HepG2 (cell line): Measurements from ENCODE around the gene C10orf143. TPM values are rescaled to one million over a fixed set of nuclear protein-coding genes. Genes with fewer than 3 reads are reported as not detected.

Source experiments
- ATF2 ChIP-seq: sonication (generic); formaldehyde crosslinking; IDR thresholded peaks from 2 replicates; pipeline ENCODE4 v1.4.0; 2020; ENCODE audit warnings: missing genetic modification reagents
- ATF6 ChIP-seq: sonication (generic); formaldehyde crosslinking; conservative IDR thresholded peaks from 2 replicates; pipeline ENCODE4 v1.4.0; 2020; ENCODE audit warnings: missing genetic modification reagents
- FOXM1 ChIP-seq: sonication (generic); formaldehyde crosslinking; IDR thresholded peaks from 2 replicates; pipeline ENCODE4 v1.5.0; 2020; ENCODE audit warnings: missing genetic modification reagents
- GTF2F1 ChIP-seq: fragments of 150-350 bp; IDR thresholded peaks from 2 replicates; pipeline ENCODE4 v1.6.1; 2014; ENCODE audit warnings: low read length
- JDP2 ChIP-seq: sonication (generic); formaldehyde crosslinking; IDR thresholded peaks from 2 replicates; pipeline ENCODE4 v1.8.1; 2022; ENCODE audit warnings: missing genetic modification reagents, borderline replicate concordance
- MBNL3 ChIP-seq: fragments of 250-450 bp; sonication (Bioruptor Pico); conservative IDR thresholded peaks from 2 replicates; pipeline ENCODE4 v1.8.0; 2022; ENCODE audit warnings: mild to moderate bottlenecking, inconsistent platforms
- NONO ChIP-seq, 2 experiments: fragments of 450-650 bp in 1 of 2; sonication (generic) in 1 of 2; formaldehyde crosslinking in 1 of 2; IDR thresholded peaks in 1 of 2; conservative IDR thresholded peaks in 1 of 2; 2 replicates each; pipeline versions ENCODE4 v1.6.1 to v1.8.0; 2017 to 2022; ENCODE audit warnings: mild to moderate bottlenecking in 1 of 2, missing genetic modification reagents in 1 of 2, moderate library complexity in 1 of 2
- POLR2AphosphoS5 ChIP-seq: IDR thresholded peaks from 2 replicates; pipeline ENCODE4 v1.6.1; 2012; ENCODE audit warnings: low read depth, low read length
- RAD51 ChIP-seq: fragments of 450-650 bp; IDR thresholded peaks from 2 replicates; pipeline ENCODE4 v1.6.1; 2016; ENCODE audit warnings: borderline replicate concordance
- RBAK ChIP-seq: sonication (generic); formaldehyde crosslinking; IDR thresholded peaks from 2 replicates; pipeline ENCODE4 v1.5.1; 2020; ENCODE audit warnings: mild to moderate bottlenecking, missing genetic modification reagents
- RBM22 ChIP-seq: fragments of 200-400 bp; formaldehyde crosslinking; optimal IDR thresholded peaks from 2 replicates; pipeline ENCODE3; 2017; ENCODE audit warnings: mild to moderate bottlenecking, low read length, moderate library complexity
- REPIN1 ChIP-seq: sonication (generic); formaldehyde crosslinking; IDR thresholded peaks from 2 replicates; pipeline ENCODE4 v1.8.0; 2022; ENCODE audit warnings: missing genetic modification reagents, low read depth, mild to moderate bottlenecking, borderline replicate concordance
- SNAI1 ChIP-seq: sonication (generic); formaldehyde crosslinking; IDR thresholded peaks from 2 replicates; pipeline ENCODE4 v1.5.0; 2020; ENCODE audit warnings: mild to moderate bottlenecking, missing genetic modification reagents, borderline replicate concordance
- ZKSCAN1 ChIP-seq: fragments of 150-350 bp; IDR thresholded peaks from 2 replicates; pipeline ENCODE4 v1.6.1; 2014; ENCODE audit warnings: low read length
- ZNF10 ChIP-seq: sonication (generic); formaldehyde crosslinking; IDR thresholded peaks from 2 replicates; pipeline ENCODE4 v1.4.0; 2020; ENCODE audit warnings: mild to moderate bottlenecking, low read depth, missing genetic modification reagents, borderline replicate concordance
- ZNF136 ChIP-seq: sonication (generic); formaldehyde crosslinking; IDR thresholded peaks from 2 replicates; pipeline ENCODE4 v1.8.1; 2022; ENCODE audit warnings: low read depth, mild to moderate bottlenecking, moderate library complexity, missing genetic modification reagents
- ZNF333 ChIP-seq: sonication (generic); formaldehyde crosslinking; IDR thresholded peaks from 2 replicates; pipeline ENCODE4 v1.4.0; 2020; ENCODE audit warnings: mild to moderate bottlenecking, missing genetic modification reagents, borderline replicate concordance
- ZNF441 ChIP-seq: sonication (generic); formaldehyde crosslinking; IDR thresholded peaks from 2 replicates; pipeline ENCODE4 v1.7.0; 2021; ENCODE audit warnings: missing genetic modification reagents, borderline replicate concordance
- ZNF576 ChIP-seq: sonication (generic); formaldehyde crosslinking; IDR thresholded peaks from 2 replicates; pipeline ENCODE4 v1.4.0; 2020; ENCODE audit warnings: mild to moderate bottlenecking, missing genetic modification reagents
- polyA plus RNA-seq, 8 experiments: library from polyadenylated mRNA; depleted of rRNA in 3 of 8; stranded (reverse) in 7 of 8; unstranded in 1 of 8; fragments of >200 nt; fragmentation: Illumina TruSeq in 4 of 8; extraction: Trizol in 4 of 8; gene quantifications; 2 replicates each; pipeline versions ENCODE4 v1.2.1 to v1.2.3, GENCODE V29; 2011 to 2016; ENCODE audit warnings: low read depth in 4 of 8, missing spikeins in 1 of 8, mixed read lengths in 1 of 8; ENCODE audit not compliant: insufficient read depth in 1 of 8
- total RNA-seq, 5 experiments: library from RNA; depleted of rRNA; stranded (reverse); fragments of >200 nt; fragmentation: Illumina TruSeq; extraction: Trizol; gene quantifications; 2 replicates each; pipeline ENCODE4 v1.2.3, GENCODE V29; 2016; ENCODE audit warnings: low read depth in 1 of 5
- TF ChIP-seq, protein P1 (sequence below): IDR thresholded peaks from 2 replicates; pipeline ENCODE4 v1.6.1; 2018; ENCODE audit warnings: missing genetic modification reagents, mild to moderate bottlenecking, missing compliant biosample characterization
- TF ChIP-seq, protein P2 (sequence below): sonication (generic); formaldehyde crosslinking; conservative IDR thresholded peaks from 2 replicates; pipeline ENCODE4 v1.4.0; 2020; ENCODE audit warnings: missing genetic modification reagents
- TF ChIP-seq, protein P3 (sequence below): sonication (generic); formaldehyde crosslinking; IDR thresholded peaks from 2 replicates; pipeline ENCODE4 v1.4.0; 2020; ENCODE audit warnings: missing genetic modification reagents

The C10orf143 gene
- total and polyA plus RNA-seq, 2 of the 13 experiments (the other 11 are each of a cell fraction or from before 2014, with no cell fraction given): 0.21 to 0.91 TPM

DNA sequence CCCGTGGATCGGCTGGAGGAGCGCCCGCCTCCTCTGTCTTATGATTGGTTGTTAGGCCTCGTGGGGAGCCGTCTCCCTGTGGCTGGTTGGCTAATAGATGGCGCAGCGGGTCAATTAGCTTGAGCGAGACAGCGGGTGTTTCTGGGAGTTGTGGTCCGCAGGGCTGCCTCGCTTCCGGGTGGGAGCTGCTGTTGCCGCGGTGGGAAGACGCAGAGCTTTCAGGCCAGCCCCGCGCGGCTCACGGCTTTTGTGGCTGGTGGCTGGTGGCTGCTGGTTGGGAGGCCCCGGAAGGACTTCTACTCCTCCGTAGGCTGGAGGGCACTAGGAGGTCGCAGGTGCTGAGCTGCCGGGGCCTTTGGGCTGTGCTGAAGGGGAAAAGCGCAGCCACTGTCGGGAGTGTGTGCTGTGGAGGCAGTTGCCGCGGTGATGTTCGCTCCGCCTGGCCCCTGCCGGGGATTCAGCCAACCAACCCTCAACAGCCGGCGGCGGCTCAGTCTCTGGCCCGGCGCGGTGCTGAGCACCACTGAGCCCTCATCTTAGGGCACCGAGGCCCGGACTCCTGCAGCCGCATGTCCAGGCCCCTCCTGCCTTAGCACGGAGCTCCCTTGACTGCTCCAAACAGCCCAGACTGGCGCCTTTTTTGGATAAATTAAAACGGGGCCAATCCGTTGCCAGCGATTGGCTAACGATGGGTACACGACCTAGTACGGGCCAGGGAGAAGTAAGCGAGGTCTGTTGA, 652 bp upstream of the C10orf143 start (continued):
- TF ChIP-seq ATF6 (CRISPR knock-in tag) (no peak), RAD51 (no peak), ZNF333 (CRISPR knock-in tag) (peak; percentile 69; the same call in 1 of the 2 replicates), GTF2F1 (no peak), ZNF136 (CRISPR knock-in tag) (no peak), ZNF441 (peak; percentile 39; the same call in 1 of the 2 replicates), ATF2 (CRISPR knock-in tag) (no peak), FOXM1 (CRISPR knock-in tag) (0 out of 2 replicates have a peak, but pooled peaks have one; percentile 45), MBNL3 (no peak), RBM22 (no peak), JDP2 (CRISPR knock-in tag) (no peak), ZKSCAN1 (no peak), ZNF10 (CRISPR knock-in tag) (no peak), RBAK (no peak), REPIN1 (CRISPR knock-in tag) (no peak), NONO (IDR thresholded peaks at IDR 0.05) (no peak), NONO (CRISPR knock-in tag; conservative IDR thresholded peaks at IDR 0.05) (no peak), SNAI1 (CRISPR knock-in tag) (peak; percentile 89; the same call in 1 of the 2 replicates), POLR2AphosphoS5 (peak; percentile 70), ZNF576 (CRISPR knock-in tag) (0 out of 2 replicates have a peak, but pooled peaks have one; percentile 66)
- TF ChIP-seq, protein P1, sequence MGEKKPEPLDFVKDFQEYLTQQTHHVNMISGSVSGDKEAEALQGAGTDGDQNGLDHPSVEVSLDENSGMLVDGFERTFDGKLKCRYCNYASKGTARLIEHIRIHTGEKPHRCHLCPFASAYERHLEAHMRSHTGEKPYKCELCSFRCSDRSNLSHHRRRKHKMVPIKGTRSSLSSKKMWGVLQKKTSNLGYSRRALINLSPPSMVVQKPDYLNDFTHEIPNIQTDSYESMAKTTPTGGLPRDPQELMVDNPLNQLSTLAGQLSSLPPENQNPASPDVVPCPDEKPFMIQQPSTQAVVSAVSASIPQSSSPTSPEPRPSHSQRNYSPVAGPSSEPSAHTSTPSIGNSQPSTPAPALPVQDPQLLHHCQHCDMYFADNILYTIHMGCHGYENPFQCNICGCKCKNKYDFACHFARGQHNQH (CRISPR knock-in tag): no peak
- TF ChIP-seq, protein P2, sequence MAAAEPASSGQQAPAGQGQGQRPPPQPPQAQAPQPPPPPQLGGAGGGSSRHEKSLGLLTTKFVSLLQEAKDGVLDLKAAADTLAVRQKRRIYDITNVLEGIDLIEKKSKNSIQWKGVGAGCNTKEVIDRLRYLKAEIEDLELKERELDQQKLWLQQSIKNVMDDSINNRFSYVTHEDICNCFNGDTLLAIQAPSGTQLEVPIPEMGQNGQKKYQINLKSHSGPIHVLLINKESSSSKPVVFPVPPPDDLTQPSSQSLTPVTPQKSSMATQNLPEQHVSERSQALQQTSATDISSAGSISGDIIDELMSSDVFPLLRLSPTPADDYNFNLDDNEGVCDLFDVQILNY (CRISPR knock-in tag): no peak
- TF ChIP-seq, protein P3, sequence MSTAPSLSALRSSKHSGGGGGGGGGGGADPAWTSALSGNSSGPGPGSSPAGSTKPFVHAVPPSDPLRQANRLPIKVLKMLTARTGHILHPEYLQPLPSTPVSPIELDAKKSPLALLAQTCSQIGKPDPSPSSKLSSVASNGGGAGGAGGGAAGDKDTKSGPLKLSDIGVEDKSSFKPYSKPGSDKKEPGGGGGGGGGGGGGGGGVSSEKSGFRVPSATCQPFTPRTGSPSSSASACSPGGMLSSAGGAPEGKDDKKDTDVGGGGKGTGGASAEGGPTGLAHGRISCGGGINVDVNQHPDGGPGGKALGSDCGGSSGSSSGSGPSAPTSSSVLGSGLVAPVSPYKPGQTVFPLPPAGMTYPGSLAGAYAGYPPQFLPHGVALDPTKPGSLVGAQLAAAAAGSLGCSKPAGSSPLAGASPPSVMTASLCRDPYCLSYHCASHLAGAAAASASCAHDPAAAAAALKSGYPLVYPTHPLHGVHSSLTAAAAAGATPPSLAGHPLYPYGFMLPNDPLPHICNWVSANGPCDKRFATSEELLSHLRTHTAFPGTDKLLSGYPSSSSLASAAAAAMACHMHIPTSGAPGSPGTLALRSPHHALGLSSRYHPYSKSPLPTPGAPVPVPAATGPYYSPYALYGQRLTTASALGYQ (CRISPR knock-in tag): no peak; the same call in 1 of the 2 replicates
